BJ (cell line): ENCODE results near the gene LRRN2. TPM values are rescaled to one million over a fixed set of nuclear protein-coding genes. Genes with fewer than 3 reads are reported as not detected.

Source experiments
- CTCF ChIA-PET: fragments of 350-600 bp; formaldehyde crosslinking; extraction: SDS; loops from one replicate; lab custom pipeline; 2021; ENCODE audit warnings: antibody characterized with exemption, inconsistent platforms; lab: Yijun Ruan, JAX
- POLR2A ChIA-PET: fragments of 300-600 bp; sonication (Branson Sonifier 250); formaldehyde crosslinking; extraction: SDS; loops from one replicate; lab custom pipeline; 2021; ENCODE audit warnings: antibody characterized with exemption; lab: Charles Lee
- DNase-seq: peaks from one replicate; pipeline ENCODE4 v3.0.0-alpha.2; 2011; ENCODE audit warnings: low read depth
- H3K27me3 ChIP-seq: 2 replicates; pipeline ENCODE4 v1.6.0; 2011; ENCODE audit warnings: low read length; ENCODE audit not compliant: control insufficient read depth, insufficient read depth
- H3K36me3 ChIP-seq: 2 replicates; pipeline ENCODE4 v1.5.1; 2011; ENCODE audit warnings: low read length; ENCODE audit not compliant: control insufficient read depth, insufficient read depth
- H3K4me3 ChIP-seq: 2 replicates; pipeline ENCODE4 v1.5.1; 2011; ENCODE audit warnings: low read depth, mild to moderate bottlenecking, control low read depth, low read length
- CTCF ChIP-seq: IDR thresholded peaks from 2 replicates; pipeline ENCODE4 v1.5.1; 2011; ENCODE audit warnings: low read depth, mild to moderate bottlenecking, control low read depth, inconsistent platforms, low read length, moderate library complexity; ENCODE audit not compliant: insufficient read depth
- polyA plus RNA-seq: library from polyadenylated mRNA; depleted of rRNA; stranded (reverse); fragments of >200 nt; gene quantifications from 2 replicates; pipeline ENCODE4 v1.2.3, GENCODE V29; 2011

LRRN2 gene
- polyA plus RNA-seq, 1 experiment: not detected

- POLR2A ChIA-PET: no interaction called here
- Histone ChIP-seq H3K36me3 (no peaks in the 10 kb centered on the region), H3K4me3 (no peak overlapping the region), H3K27me3 (peaks cover 13% of the 10 kb centered on the region)
- CTCF ChIA-PET: interaction anchor here (2.4 kb wide), 1 partner anchor 37 kb away, joined by 5 read pairs; no protein-coding TSS in a partner anchor
- TF ChIP-seq CTCF: no peak
- DNase-seq: no peak
Observed at GRCh38 chr1:204602871-204603542, 82.5 kb downstream of the LRRN2 start.

- H3K4me3 ChIP-seq: no peak overlapping the region
- ChIA-PET CTCF (interaction anchor here (2.4 kb wide), 1 partner anchor 37 kb away, joined by 5 read pairs; no protein-coding TSS in a partner anchor), POLR2A (no interaction called here)
- TF ChIP-seq CTCF: no peak
- no peak for DNase-seq
- H3K27me3 ChIP-seq: peaks cover 13% of the 10 kb centered on the region
- H3K36me3 ChIP-seq: no peaks in the 10 kb centered on the region
Observed at GRCh38 chr1:204602111-204602579, 83.4 kb downstream of the LRRN2 start.

GRCh38 chr1:204600968-204601367 lies 84.6 kb downstream of the LRRN2 start:
- no peak overlapping the region for H3K4me3 ChIP-seq
- ChIA-PET POLR2A (no interaction called here), CTCF (interaction anchor here (0.6 kb wide), 1 partner anchor 253 kb away, joined by 3 read pairs; no protein-coding TSS in a partner anchor)
- H3K27me3 ChIP-seq: peaks cover 15% of the 10 kb centered on the region
- no peaks in the 10 kb centered on the region for H3K36me3 ChIP-seq
- no peak for DNase-seq
- peak; percentile 10; the same call in 1 of the 2 replicates for TF ChIP-seq CTCF

GRCh38 chr1:204600203-204600602 lies 85.3 kb downstream of the LRRN2 start:
- Histone ChIP-seq H3K4me3 (no peak overlapping the region), H3K27me3 (peaks cover 15% of the 10 kb centered on the region), H3K36me3 (no peaks in the 10 kb centered on the region)
- ChIA-PET POLR2A (no interaction called here), CTCF (no interaction called here)
- no peak for TF ChIP-seq CTCF
- no peak for DNase-seq

- TF ChIP-seq CTCF: no peak
- ChIA-PET CTCF (no interaction called here), POLR2A (no interaction called here)
- Histone ChIP-seq H3K36me3 (no peaks in the 10 kb centered on the region), H3K4me3 (no peak overlapping the region), H3K27me3 (peaks cover 15% of the 10 kb centered on the region)
- no peak for DNase-seq
Observed at GRCh38 chr1:204599596-204599995, 85.9 kb downstream of the LRRN2 start.
